Adipose tissue (tissue), 3 donors: ENCODE measurements around the gene ZDHHC14. TPM values are rescaled to one million over a fixed set of nuclear protein-coding genes. Genes with fewer than 3 reads are reported as not detected.

Experiments used
- H3K27ac ChIP-seq: one replicate; pipeline ENCODE4 v1.5.1; 2013; ENCODE audit warnings: low read depth, low read length
- WGBS, 3 donors: extraction: QIAGEN DNeasy Blood & Tissue Kit; methylation state at CpG; one replicate each; pipeline ENCODE4 v1.1.7; 2013; 5-methylcytosine and 5-hydroxymethylcytosine counted together
- polyA plus RNA-seq, 3 donors: library from polyadenylated mRNA; stranded (reverse); fragments of 200-250 nt; gene quantifications; one replicate each; pipeline ENCODE4 v1.2.3, GENCODE V29; 2013
- donor health status: healthy with polysubstance abuse.
- donor health status: Bipolar disorder and iron deficiency.
- donor health status: healthy.

The ZDHHC14 gene
- polyA plus RNA-seq, 3 donors: 3.0 to 6.0 (median 5.1) TPM

DNA sequence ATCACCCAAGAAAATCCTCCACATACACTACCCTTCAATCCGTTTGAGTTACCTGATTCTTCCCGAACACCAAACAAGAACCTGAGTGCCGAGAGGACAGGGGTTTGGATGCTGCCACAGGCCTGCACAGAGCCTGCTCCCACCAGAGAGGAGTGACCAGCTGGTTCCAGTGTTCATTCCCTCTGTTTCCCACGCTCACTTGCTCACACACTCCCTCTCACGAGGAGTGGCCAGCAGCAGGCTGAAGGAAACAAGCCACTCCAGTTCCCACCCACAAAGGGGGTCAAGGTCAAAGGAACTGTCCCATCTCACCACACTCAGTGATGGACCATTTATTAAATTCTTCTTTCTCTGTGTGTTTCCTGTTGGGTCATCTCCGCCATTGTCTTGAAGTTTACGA, 344.8 kb downstream of the ZDHHC14 start:
- 90 to 96% (median 93%) methylated on average over 7 of the region's 7 CpGs for WGBS, 3 donors
- H3K27ac ChIP-seq: no peak overlapping the region

DNA sequence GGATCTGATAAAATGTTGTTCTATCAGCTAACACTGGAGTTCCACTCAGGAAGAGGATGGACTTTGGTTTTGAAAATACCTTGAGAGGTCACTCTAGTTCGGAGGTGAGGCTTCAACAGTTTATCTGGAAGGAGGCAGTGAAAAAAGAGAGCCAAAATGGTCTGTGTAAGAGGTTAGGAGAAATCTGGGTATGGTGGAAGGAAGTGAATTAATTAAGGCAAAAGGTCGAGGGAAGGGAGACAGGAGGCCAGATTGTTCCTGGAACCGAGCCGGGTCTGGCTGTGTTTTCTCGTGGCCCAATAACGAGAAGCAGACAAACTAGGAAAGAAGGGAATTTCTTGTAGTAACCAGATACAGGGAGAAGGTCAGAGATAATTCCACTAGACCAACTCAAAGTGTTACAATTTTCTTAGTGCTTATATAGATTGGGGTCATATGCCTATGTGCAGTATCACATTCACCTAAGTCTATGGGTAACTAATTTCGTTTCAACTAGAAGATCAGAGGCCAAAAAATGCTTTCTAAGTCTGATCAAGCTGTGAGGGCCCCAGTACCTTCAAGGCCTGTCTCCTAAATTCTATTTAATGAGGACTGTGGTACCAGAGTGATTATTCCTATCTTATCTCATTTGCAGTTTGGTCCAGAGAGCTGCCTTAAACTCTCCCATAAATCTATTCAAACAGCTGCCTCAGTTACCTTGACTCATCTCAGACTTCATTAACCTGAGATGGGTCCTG, 346.1 kb downstream of the ZDHHC14 start:
- no peak overlapping the region for H3K27ac ChIP-seq
- 46 to 60% (median 55%) methylated on average over 7 of the region's 7 CpGs for WGBS, 3 donors

Other genes starting within 250 kb of the ZDHHC14 start
- 1 to 10 TPM; 3.9 to 4.8 (median 3.9) TPM for gene TMEM242, start 57.7 kb upstream of the ZDHHC14 start, polyA plus RNA-seq